H1 (cell line): ENCODE results near the gene DYRK1B. TPM values are rescaled to one million over a fixed set of nuclear protein-coding genes. Genes with fewer than 3 reads are reported as not detected.

ENCODE experiments used
- CTCF ChIA-PET: fragments of 300-600 bp; sonication (Branson Sonifier 250); formaldehyde crosslinking; loops from one replicate; lab custom pipeline; 2021; ENCODE audit not compliant: partially characterized antibody; lab: Charles Lee
- POLR2A ChIA-PET: fragments of 300-600 bp; sonication (Branson Sonifier 250); formaldehyde crosslinking; loops from one replicate; lab custom pipeline; 2021; ENCODE audit warnings: inconsistent platforms; ENCODE audit not compliant: partially characterized antibody; lab: Charles Lee
- DNase-seq, 2 experiments: peaks; one replicate each; pipeline versions ENCODE4 v3.0.0 to v3.0.0-alpha.2; 2010 to 2022; ENCODE audit warnings: low spot score in 2 of 2, low read depth in 1 of 2, mixed read lengths in 1 of 2
- FAIRE-seq: peaks from 2 replicates; lab custom pipeline; 2011; peaks lifted over from hg19 to GRCh38; lab: Jason Lieb, UNC
- H2AFZ ChIP-seq: 2 replicates; pipeline ENCODE4 v1.8.1; 2012; ENCODE audit warnings: low read length, inconsistent platforms
- H2AK5ac ChIP-seq: 2 replicates; pipeline ENCODE4 v1.6.1; 2013; ENCODE audit warnings: low read depth, low read length
- H2BK120ac ChIP-seq: replicated peaks from 2 replicates; pipeline ENCODE3; 2013; ENCODE audit warnings: low read depth, low read length, inconsistent platforms
- H2BK12ac ChIP-seq: 2 replicates; pipeline ENCODE4 v1.6.1; 2013; ENCODE audit warnings: low read depth, low read length
- H2BK15ac ChIP-seq: 2 replicates; pipeline ENCODE4 v1.6.1; 2013; ENCODE audit warnings: low read length
- H2BK20ac ChIP-seq: 2 replicates; pipeline ENCODE4 v1.6.1; 2013; ENCODE audit warnings: low read length
- H2BK5ac ChIP-seq: 2 replicates; pipeline ENCODE4 v1.6.1; 2013; ENCODE audit warnings: low read depth, low read length
- H3K14ac ChIP-seq: 2 replicates; pipeline ENCODE4 v1.6.1; 2013; ENCODE audit warnings: inconsistent platforms; ENCODE audit not compliant: insufficient read length
- H3K18ac ChIP-seq: 2 replicates; pipeline ENCODE4 v1.6.1; 2013; ENCODE audit warnings: low read length; ENCODE audit errors: extremely low read depth
- H3K23ac ChIP-seq: 2 replicates; pipeline ENCODE4 v1.6.1; 2013; ENCODE audit warnings: inconsistent platforms; ENCODE audit not compliant: insufficient read length
- H3K23me2 ChIP-seq: 2 replicates; pipeline ENCODE4 v1.6.1; 2013; ENCODE audit warnings: low read depth, low read length
- H3K27ac ChIP-seq: 2 replicates; pipeline ENCODE4 v1.6.1; 2011; ENCODE audit warnings: low read depth, low read length, inconsistent platforms
- H3K27me3 ChIP-seq, 4 experiments: replicated peaks in 1 of 4; 1 replicate in 1 of 4; 2 replicates in 3 of 4; pipeline versions ENCODE4 v1.6.1 to v1.8.1; 2011 to 2013; ENCODE audit warnings: low read length in 3 of 4, mild to moderate bottlenecking in 3 of 4, inconsistent platforms in 2 of 4, mixed read lengths in 2 of 4, moderate library complexity in 1 of 4; ENCODE audit not compliant: control insufficient read depth in 3 of 4, insufficient read depth in 3 of 4; ENCODE audit errors: extremely low read depth in 1 of 4
- H3K36me3 ChIP-seq, 4 experiments: 2 replicates each; pipeline versions ENCODE4 v1.6.1 to v1.8.1; 2011 to 2013; ENCODE audit warnings: mild to moderate bottlenecking in 4 of 4, low read length in 3 of 4, moderate library complexity in 2 of 4, control low read depth in 1 of 4, inconsistent platforms in 1 of 4; ENCODE audit not compliant: insufficient read depth in 4 of 4, control insufficient read depth in 2 of 4
- H3K4ac ChIP-seq: replicated peaks from 2 replicates; pipeline ENCODE3; 2013; ENCODE audit warnings: low read length, low read depth, mixed read lengths, inconsistent platforms; ENCODE audit not compliant: insufficient read length
- H3K4me1 ChIP-seq, 4 experiments: replicated peaks in 1 of 4; 1 replicate in 1 of 4; 2 replicates in 3 of 4; pipeline versions ENCODE4 v1.6.1 to v1.8.1; 2011 to 2013; ENCODE audit warnings: low read length in 3 of 4, inconsistent platforms in 2 of 4, mixed read lengths in 1 of 4; ENCODE audit not compliant: insufficient read depth in 4 of 4, control insufficient read depth in 3 of 4
- H3K4me2 ChIP-seq, 2 experiments: 2 replicates each; pipeline versions ENCODE4 v1.6.1 to v1.8.1; 2011 to 2013; ENCODE audit warnings: low read depth in 2 of 2, low read length in 2 of 2, control low read depth in 1 of 2, inconsistent platforms in 1 of 2, mild to moderate bottlenecking in 1 of 2; ENCODE audit not compliant: insufficient read depth in 1 of 2
- H3K4me3 ChIP-seq, 4 experiments: fragments of 200-600, 300-600 bp in 1 of 4; sonication (generic), shearing (Covaris generic), sonication (Bioruptor Twin) in 1 of 4; 2 replicates each; pipeline versions ENCODE4 v1.5.1 to v1.8.1; 2011 to 2016; ENCODE audit warnings: low read length in 4 of 4, low read depth in 3 of 4, control low read depth in 2 of 4, inconsistent platforms in 2 of 4, mild to moderate bottlenecking in 2 of 4, mixed read lengths in 1 of 4, moderate library complexity in 1 of 4; ENCODE audit not compliant: insufficient read depth in 2 of 4; ENCODE audit errors: extremely low read depth in 1 of 4
- H3K56ac ChIP-seq: replicated peaks from 2 replicates; pipeline ENCODE3; 2013; ENCODE audit warnings: low read depth, mild to moderate bottlenecking, mixed read lengths, low read length, inconsistent platforms; ENCODE audit not compliant: insufficient read length
- H3K79me1 ChIP-seq: 2 replicates; pipeline ENCODE4 v1.6.1; 2013; ENCODE audit warnings: low read depth, low read length, control low read depth
- H3K79me2 ChIP-seq, 2 experiments: 2 replicates each; pipeline versions ENCODE4 v1.6.1 to v1.8.1; 2012 to 2013; ENCODE audit warnings: low read length in 2 of 2, mild to moderate bottlenecking in 2 of 2, inconsistent platforms in 1 of 2; ENCODE audit not compliant: insufficient read depth in 2 of 2, control insufficient read depth in 1 of 2
- H3K9ac ChIP-seq, 4 experiments: replicated peaks in 1 of 4; 1 replicate in 1 of 4; 2 replicates in 3 of 4; pipeline versions ENCODE4 v1.6.1 to v1.8.1; 2011 to 2013; ENCODE audit warnings: low read depth in 3 of 4, low read length in 3 of 4, control low read depth in 2 of 4, mild to moderate bottlenecking in 2 of 4, moderate library complexity in 2 of 4, inconsistent platforms in 1 of 4; ENCODE audit errors: extremely low read depth in 1 of 4
- H3K9me3 ChIP-seq, 2 experiments: 2 replicates each; pipeline versions ENCODE4 v1.6.1 to v1.8.1; 2012 to 2013; ENCODE audit warnings: mild to moderate bottlenecking in 2 of 2, moderate library complexity in 2 of 2, control low read depth in 1 of 2, inconsistent platforms in 1 of 2, low read depth in 1 of 2, low read length in 1 of 2, mixed read lengths in 1 of 2; ENCODE audit not compliant: insufficient read depth in 2 of 2
- H4K20me1 ChIP-seq, 2 experiments: replicated peaks in 1 of 2; 2 replicates each; pipeline versions ENCODE3 to v1.8.1; 2011 to 2013; ENCODE audit warnings: inconsistent platforms in 2 of 2, low read length in 2 of 2, mild to moderate bottlenecking in 1 of 2; ENCODE audit not compliant: insufficient read depth in 2 of 2, control insufficient read depth in 1 of 2
- H4K5ac ChIP-seq: 2 replicates; pipeline ENCODE4 v1.6.1; 2013; ENCODE audit warnings: low read length, low read depth, mixed read lengths, inconsistent platforms; ENCODE audit not compliant: insufficient read length
- H4K8ac ChIP-seq: 2 replicates; pipeline ENCODE4 v1.8.0; 2013; ENCODE audit warnings: mild to moderate bottlenecking, moderate library complexity, low read length, inconsistent platforms; ENCODE audit not compliant: insufficient read depth; ENCODE audit errors: extremely low read depth
- H4K91ac ChIP-seq: replicated peaks from 2 replicates; pipeline ENCODE3; 2013; ENCODE audit warnings: low read length, mixed read lengths, inconsistent platforms; ENCODE audit not compliant: insufficient read length
- BACH1 ChIP-seq: IDR thresholded peaks from 2 replicates; pipeline ENCODE4 v1.6.1; 2012; ENCODE audit warnings: low read length, improper control_type of control experiment
- JUND ChIP-seq: IDR thresholded peaks from 2 replicates; pipeline ENCODE4 v1.6.1; 2011; ENCODE audit warnings: mild to moderate bottlenecking, improper control_type of control experiment, low read length
- RBBP5 ChIP-seq: IDR thresholded peaks from 2 replicates; pipeline ENCODE4 v1.7.1; 2012; ENCODE audit warnings: low read depth, mild to moderate bottlenecking, inconsistent platforms, low read length, moderate library complexity, borderline replicate concordance
- SP1 ChIP-seq: IDR thresholded peaks from 2 replicates; pipeline ENCODE4 v1.6.1; 2011; ENCODE audit warnings: low read depth, low read length
- WGBS, 2 experiments: shearing (Covaris generic) in 1 of 2; methylation state at CpG; one replicate each; pipeline versions ENCODE4 v1.1.6 to v1.1.7; 2013 to 2015; ENCODE audit warnings: low lambda C conversion rate in 2 of 2, mixed read lengths in 2 of 2, inconsistent platforms in 1 of 2, low coverage in 1 of 2, missing lambda C conversion rate in 1 of 2; ENCODE audit not compliant: insufficient replicate concordance in 2 of 2, insufficient coverage in 1 of 2, insufficient read length in 1 of 2; ENCODE audit errors: extremely low coverage in 1 of 2, missing lambda C conversion rate in 1 of 2; 5-methylcytosine and 5-hydroxymethylcytosine counted together
- polyA plus RNA-seq, 7 experiments: library from polyadenylated mRNA; depleted of rRNA in 3 of 7; stranded (reverse) in 5 of 7; unstranded in 2 of 7; fragments of >200 nt in 5 of 7; fragments of 200-250 nt in 2 of 7; gene quantifications; 1 replicate in 5 of 7; 2 replicates in 1 of 7; 4 replicates in 1 of 7; pipeline versions ENCODE4 v1.2.1 to v1.2.3, GENCODE V29; 2011 to 2013; ENCODE audit warnings: missing spikeins in 2 of 7, mixed read lengths in 2 of 7
- total RNA-seq: library from RNA; stranded (reverse); fragmentation: NEBNext Ultra II Directional; extraction: Animal tissue kit (Norgen Biotek cat#: 25700); gene quantifications from 2 replicates; pipeline ENCODE4 v1.2.1, GENCODE V29; 2021

The DYRK1B gene
- total and polyA plus RNA-seq, 2 of the 8 experiments (the other 6 are each of a cell fraction or from before 2014, with no cell fraction given): 6.9 to 14.8 TPM

- FAIRE-seq (no peak), DNase-seq (no peak)
- no peak overlapping the region for H3K4me3 ChIP-seq
- no peak overlapping the region for H2BK12ac ChIP-seq
- peaks cover 0 to 10% (median 3%) of the 10 kb centered on the region in 4 experiments; a peak in 4 of 7 replicates for H3K4me1 ChIP-seq
- H2BK15ac ChIP-seq: no peak overlapping the region
- no peak overlapping the region for H4K91ac ChIP-seq
- ChIA-PET CTCF (interaction anchor here (0.7 kb wide), 1 partner anchor 72 kb away, joined by 3 read pairs; no protein-coding TSS in a partner anchor), POLR2A (no interaction called here)
- no peaks in the 10 kb centered on the region for H3K9me3 ChIP-seq
- H3K4ac ChIP-seq: no peak overlapping the region
- WGBS, 2 experiments: 88% methylated on average over 3 of the region's 3 CpGs; no CpG with 5 or more reads in 1 of the 2 experiments
- no peak overlapping the region for H3K27ac ChIP-seq
- H2BK20ac ChIP-seq: no peak overlapping the region
- no peak overlapping the region for H3K18ac ChIP-seq
- no peaks in the 10 kb centered on the region for H3K27me3 ChIP-seq
- no peak overlapping the region for H3K9ac ChIP-seq
- no peak overlapping the region for H2BK5ac ChIP-seq
- H4K5ac ChIP-seq: no peak overlapping the region
- peaks cover 44 to 69% (median 57%) of the 10 kb centered on the region in 4 experiments for H3K36me3 ChIP-seq
- peaks cover 21 to 31% of the 10 kb centered on the region in 2 experiments for H4K20me1 ChIP-seq
- H3K79me2 ChIP-seq: peaks cover 20 to 46% of the 10 kb centered on the region in 2 experiments
- H2BK120ac ChIP-seq: no peak overlapping the region
- no peak overlapping the region for H2AFZ ChIP-seq
- no peak for TF ChIP-seq JUND
- TF ChIP-seq SP1: no peak
- no peak for TF ChIP-seq BACH1
- no peak for TF ChIP-seq RBBP5
- H3K14ac ChIP-seq: no peak overlapping the region
- no peak overlapping the region for H2AK5ac ChIP-seq
- H3K4me2 ChIP-seq: no peak overlapping the region
- peaks cover under 1% of the 10 kb centered on the region; the same call in 1 of the 2 replicates for H3K23me2 ChIP-seq
- no peak overlapping the region for H3K23ac ChIP-seq
- H3K56ac ChIP-seq: no peak overlapping the region
- no peak overlapping the region for H4K8ac ChIP-seq
- H3K79me1 ChIP-seq: peaks cover 18% of the 10 kb centered on the region
Observed at GRCh38 chr19:39837978-39838377, 4.0 kb upstream of the DYRK1B start.
